HG03196 (cell line): Measurements from ENCODE around the gene ANAPC1.
"Not testable (repeated sequence)": the region's sequence is repeated elsewhere in the genome, so short reads cannot be mapped to it uniquely, and the experiment has no call there.

Experiments used
- ATAC-seq: cut with Tn5 transposase; IDR thresholded peaks from one replicate; pipeline ENCODE4 v1.9.1; 2021; ENCODE audit not compliant: unreplicated experiment

Gene ANAPC1

DNA sequence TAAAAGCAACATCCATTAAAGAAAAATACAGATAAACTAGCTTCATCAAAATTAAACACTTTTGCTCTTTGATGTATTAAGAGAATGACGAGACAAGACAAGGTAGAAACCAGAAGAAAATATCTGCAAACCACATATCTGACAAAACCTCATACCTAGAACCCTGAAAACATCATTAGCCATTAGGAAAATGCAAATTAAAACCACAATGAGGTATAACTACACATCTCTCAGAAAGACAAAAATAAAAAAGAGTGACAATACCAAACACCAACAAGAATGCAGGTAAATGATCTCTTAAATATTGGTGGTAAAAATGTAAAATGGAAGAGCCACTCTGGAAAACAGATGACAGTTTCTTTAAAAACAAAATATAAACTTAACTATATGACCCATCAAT lies 53.5 kb downstream of the ANAPC1 start:
- ATAC-seq, result peak; percentile 68

DNA sequence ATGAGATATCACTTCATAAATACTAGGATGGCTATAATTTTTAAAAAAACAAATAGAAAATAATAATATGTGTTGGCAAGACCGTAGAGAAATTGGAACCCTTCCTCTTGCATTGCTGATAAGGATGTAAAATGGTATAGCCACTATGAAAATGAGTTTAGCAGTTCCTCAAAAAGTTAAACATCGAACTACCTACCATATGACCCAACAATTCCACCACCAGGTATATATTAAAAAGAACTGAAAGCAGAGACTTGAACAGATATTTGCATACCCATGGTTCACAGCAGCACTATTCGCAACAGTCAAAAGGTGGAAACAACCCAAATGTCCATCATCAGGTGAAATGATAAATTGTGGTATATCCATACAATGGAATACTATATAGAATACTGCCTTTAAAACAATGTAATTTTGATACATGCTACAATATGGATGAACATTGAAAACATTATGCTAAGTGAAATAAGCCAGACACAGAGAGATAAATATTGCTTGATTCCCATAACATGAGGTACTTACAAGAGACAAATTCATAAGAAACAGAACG lies 55.7 kb downstream of the ANAPC1 start:
- not testable (repeated sequence) for ATAC-seq

DNA sequence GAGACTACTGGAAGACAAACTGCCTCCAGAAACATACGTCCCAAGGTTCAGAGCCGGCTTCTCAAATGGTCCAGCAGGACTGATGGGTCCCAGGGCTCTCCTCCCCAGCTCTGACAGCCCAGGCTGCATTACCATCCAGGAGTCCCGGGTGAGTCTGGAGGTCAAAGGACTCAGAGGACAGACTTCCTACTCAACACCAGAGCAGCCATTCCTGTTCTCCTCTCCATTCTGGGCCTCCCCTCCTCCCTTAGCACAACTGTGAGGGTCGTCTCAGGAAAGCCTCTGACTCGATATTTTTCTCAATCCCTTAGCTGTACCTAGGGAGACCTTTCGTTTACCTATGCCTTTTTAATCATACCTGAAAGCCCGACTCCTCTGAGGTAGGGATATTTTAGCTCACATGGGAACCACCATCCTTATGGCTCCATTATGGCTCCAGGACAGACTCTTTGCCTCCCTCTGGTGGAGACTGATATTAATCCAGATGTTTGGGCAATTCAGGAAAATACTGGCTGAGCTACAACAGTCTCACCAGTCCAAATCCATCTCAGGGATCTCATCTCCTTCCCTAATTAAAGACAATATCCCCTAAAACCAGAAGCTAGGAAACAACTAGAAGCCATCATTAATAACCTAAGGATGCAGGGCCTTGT lies 70.9 kb downstream of the ANAPC1 start:
- not testable (repeated sequence) for ATAC-seq

- not testable (repeated sequence) for ATAC-seq
These were observed 93.4 kb downstream of the ANAPC1 start for GRCh38 chr2:111790633-111791032.

GRCh38 chr2:111784081-111784480 lies 99.9 kb downstream of the ANAPC1 start:
- not testable (repeated sequence) for ATAC-seq

- ATAC-seq, result not testable (repeated sequence)
These were observed 101.8 kb downstream of the ANAPC1 start for GRCh38 chr2:111782195-111782594.

DNA sequence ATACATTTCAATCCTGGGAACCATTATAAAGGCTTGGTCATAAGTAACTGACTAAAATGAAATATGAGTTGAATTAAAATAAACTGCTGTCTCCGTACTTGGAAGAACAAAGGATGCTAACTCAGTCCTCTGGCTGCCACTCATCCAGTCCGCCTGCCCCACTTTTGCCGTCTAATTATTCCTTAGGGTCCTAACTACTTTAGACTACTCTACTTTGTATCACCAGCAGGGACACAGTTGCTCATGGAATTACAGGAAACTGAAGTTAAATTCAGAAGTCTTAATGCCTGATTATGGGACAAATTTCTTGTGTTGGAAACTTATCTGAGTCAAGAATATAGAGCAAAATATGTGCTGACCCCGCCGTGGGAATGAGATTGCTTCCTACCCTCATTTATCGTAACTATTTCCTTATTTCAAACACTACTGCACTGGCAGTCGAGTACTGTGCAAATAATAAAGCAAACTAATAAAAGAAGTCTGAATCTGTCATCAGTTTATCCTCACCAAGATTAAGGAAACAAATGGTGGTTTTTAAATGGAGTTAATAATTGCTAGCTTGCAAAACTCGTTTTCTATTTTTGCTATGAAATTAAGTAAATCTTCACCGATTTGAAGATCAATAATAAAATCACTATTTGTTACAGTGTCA lies 102.4 kb downstream of the ANAPC1 start:
- not testable (repeated sequence) for ATAC-seq

DNA sequence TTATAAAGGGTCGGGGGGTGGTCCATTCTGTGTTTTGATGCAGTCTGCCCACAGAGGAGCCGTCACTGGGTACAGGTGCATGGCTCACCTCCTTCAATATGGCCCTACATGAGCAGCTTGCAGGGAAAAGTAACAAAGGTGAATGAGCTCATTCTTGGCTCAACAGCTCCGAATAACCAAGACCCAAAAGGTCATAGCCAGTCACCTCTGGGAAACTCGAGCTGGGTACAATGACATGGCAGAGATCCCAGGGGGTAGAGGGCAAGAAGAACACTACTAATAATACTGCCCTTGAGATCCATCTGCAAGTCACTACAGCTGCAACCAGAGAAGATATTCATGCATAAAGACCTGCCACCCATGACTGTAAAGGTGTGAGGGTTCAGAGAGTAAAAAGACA lies 106.8 kb downstream of the ANAPC1 start:
- ATAC-seq, result not testable (repeated sequence)

- ATAC-seq, result not testable (repeated sequence)
These were observed 107.7 kb downstream of the ANAPC1 start for GRCh38 chr2:111776296-111776695.

DNA sequence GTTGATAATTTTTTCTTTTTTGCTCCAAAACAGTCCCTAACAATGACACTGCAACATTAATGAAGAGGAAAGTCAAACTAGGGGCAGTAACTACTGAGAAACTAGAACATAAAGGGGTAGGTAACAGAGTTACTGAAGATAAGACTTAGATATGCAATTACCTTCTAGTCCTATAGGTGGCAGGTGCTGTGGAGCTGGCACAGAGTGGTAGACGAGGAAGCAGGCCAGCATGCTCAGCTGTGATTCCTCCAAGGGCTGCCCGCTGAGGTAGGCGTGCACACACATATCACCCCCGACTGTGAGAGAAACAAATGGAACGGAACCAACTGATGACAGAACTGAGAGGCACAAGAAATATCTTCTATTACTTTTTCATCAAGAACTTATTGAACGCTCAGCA lies 111.8 kb downstream of the ANAPC1 start:
- ATAC-seq, result peak; percentile 48

- not testable (repeated sequence) for ATAC-seq
These were observed 112.9 kb downstream of the ANAPC1 start for GRCh38 chr2:111770916-111771658.

DNA sequence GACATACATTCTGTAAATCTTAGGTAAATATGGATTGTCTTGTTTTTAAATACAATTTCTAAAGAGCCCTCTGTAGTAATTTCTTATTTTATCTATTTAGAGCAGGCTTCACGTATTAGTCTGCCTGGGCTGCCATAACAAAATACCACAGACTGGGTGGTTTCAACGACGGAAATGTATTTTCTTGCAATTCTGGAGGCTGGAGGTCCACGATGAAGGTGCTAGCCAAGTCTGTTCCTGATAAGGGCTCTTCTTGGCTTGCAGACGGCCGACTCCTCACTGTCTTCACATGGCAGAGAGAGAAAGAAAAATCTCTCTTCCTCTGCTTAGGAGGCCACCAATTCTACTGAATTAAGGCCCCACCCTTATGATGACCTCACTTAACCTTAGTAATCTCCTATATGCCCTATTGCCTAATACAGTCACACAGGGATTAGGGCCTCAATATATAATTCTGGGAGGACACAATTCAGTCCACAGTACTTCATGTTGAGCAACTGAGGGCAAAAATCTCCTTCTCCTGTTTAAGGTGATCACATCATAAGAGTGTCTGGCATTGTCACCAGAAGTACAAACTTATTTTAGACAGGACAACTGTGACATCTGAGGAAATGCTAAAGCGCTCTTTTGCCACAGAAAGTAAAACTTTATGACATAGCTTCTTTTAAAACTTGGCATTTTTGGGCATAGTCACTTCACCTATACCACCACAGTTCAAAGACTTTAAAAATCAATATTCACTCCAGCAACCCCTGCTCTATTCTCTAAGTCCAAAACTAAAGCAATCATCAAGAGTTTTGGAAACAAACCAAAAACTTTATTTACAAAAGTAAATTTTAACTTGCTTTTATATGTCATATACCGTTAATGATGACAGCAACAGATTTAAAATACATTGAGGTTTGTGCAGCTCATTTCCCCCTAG lies 115.5 kb downstream of the ANAPC1 start:
- not testable (repeated sequence) for ATAC-seq

GRCh38 chr2:111767087-111767486 lies 116.9 kb downstream of the ANAPC1 start:
- not testable (repeated sequence) for ATAC-seq

DNA sequence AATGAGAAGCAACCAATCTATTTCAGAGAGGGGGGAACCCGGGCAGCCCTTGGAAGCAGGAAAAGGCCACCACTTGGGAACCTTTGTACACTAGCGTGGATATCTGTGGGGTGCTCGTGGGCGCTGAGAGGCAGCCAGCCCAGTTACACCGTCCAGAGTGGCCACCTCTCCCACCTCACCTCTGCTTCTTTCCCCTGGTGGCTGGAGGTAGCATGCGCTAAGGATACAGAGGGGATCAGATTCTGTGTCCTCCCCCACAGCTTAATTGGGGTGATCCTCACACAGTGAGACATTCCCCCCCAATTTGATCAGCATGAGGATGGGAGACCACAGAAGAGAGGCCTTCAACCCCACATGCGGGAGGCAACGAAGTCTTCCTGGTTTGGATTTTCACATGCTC lies 117.7 kb downstream of the ANAPC1 start:
- not testable (repeated sequence) for ATAC-seq

DNA sequence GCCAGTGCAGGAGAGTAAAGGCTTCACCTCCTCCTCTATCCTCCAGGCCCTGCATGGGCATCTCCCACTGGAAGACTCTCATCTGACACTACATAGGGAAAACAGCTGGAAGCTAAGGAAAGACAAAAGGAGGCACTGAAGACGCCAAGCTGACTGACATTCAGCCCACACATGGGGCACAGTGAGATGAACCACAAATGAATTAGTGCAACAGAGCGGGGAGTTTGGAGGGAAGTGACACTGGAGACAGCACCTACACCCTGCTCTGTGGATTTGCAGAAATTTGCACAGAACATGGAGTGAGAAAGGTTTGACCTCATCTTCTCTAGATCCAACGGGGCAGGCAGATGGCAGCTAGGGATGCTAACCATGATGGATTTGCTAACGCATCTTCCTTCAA lies 119.8 kb downstream of the ANAPC1 start:
- not testable (repeated sequence) for ATAC-seq

DNA sequence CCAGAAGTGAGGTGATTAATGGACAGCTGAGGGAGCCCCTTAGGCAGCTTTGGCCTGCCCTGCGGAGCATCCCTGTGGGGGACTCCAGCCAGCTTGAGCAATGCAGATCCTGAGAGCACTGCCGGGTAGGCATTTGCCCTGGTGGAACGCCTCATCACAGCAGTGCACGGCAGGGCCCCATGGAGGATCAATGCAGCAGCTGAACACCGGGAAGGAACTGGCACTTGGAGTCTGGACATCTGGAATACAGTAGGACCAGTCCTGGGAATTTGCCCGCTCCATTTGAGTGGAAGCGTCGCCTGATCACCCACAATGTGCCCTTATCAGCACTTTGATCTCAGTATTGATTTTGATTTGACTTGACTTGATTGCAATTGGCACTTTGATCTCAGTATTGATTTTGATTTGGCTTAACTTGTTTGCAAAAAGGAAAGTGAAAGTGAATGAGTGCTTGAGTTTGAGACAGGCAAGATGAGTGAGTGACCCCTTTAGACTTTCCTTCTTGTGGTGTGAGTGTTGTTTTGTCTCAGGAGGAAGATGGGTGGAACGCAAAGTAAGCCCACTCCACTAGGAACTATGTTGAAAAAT lies 123.2 kb downstream of the ANAPC1 start:
- not testable (repeated sequence) for ATAC-seq

DNA sequence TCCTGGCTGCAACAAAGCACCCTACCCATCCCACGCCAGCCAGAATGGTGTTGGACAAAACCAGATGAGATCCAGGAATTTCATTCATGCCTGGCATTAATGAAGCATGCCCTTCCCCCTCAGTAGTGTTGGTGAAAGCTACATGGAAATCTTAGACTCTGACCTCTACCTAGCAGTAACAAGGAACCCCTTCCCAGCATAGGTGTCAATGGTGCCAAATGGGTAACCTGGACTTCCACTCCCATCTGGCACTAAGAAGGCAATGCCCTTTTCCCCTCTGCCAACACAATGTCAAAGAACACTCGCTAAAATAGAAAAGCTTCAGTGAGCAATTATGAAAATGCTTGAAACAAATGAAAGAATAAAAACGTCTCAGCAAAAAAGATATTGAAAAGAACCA lies 131.5 kb downstream of the ANAPC1 start:
- not testable (repeated sequence) for ATAC-seq

- not testable (repeated sequence) for ATAC-seq
These were observed 133.4 kb downstream of the ANAPC1 start for GRCh38 chr2:111750641-111751040.

- ATAC-seq, result not testable (repeated sequence)
These were observed 135.6 kb downstream of the ANAPC1 start for GRCh38 chr2:111748429-111748828.
